Left lung (tissue), 10 donors: ENCODE data around the gene KRTAP10-6. TPM values are rescaled to one million over a fixed set of nuclear protein-coding genes. Genes with fewer than 3 reads are reported as not detected.
A peak's percentile ranks its signal among the peaks of the same experiment; 100 is the strongest.
"Not testable (repeated sequence)": the region's sequence is repeated elsewhere in the genome, so short reads cannot be mapped to it uniquely, and the experiment has no call there.

Source experiments
- ATAC-seq: fragments of 200-7000 bp; cut with Tn5 transposase; one replicate; pipeline ENCODE4 v1.9.1; 2020; ENCODE audit warnings: moderate library complexity
- DNase-seq, 4 donors: peaks; one replicate each; pipeline ENCODE4 v3.0.0-alpha.2; 2013 to 2020
- H3K27ac ChIP-seq, 2 donors: fragments of 200-600 bp; sonication (generic) in 1 of 2; one replicate each; pipeline versions ENCODE4 v1.5.0 to v1.8.0; 2020 to 2021
- H3K27me3 ChIP-seq, 2 donors: fragments of 200-600 bp; sonication (generic) in 1 of 2; one replicate each; pipeline versions ENCODE4 v1.5.0 to v1.8.0; 2020 to 2021
- H3K36me3 ChIP-seq, 2 donors: fragments of 200-600 bp; sonication (generic) in 1 of 2; one replicate each; pipeline versions ENCODE4 v1.5.0 to v1.8.0; 2020 to 2021
- H3K4me1 ChIP-seq, 2 donors: fragments of 200-600 bp; one replicate each; pipeline ENCODE4 v1.8.0; 2021
- H3K4me3 ChIP-seq, 2 donors: fragments of 200-600 bp; sonication (generic) in 1 of 2; one replicate each; pipeline versions ENCODE4 v1.5.0 to v1.8.0; 2020 to 2021; ENCODE audit warnings: mild to moderate bottlenecking in 1 of 2
- H3K9me3 ChIP-seq, 2 donors: fragments of 200-600 bp; sonication (generic) in 1 of 2; one replicate each; pipeline versions ENCODE4 v1.5.0 to v1.8.0; 2020 to 2021
- intact Hi-C, 2 donors: fragments of 100-400 bp; cut with DNase I; formaldehyde crosslinking; loops; one replicate each; pipeline versions ENCODE4 v1.11.2 to v1.14.2; 2022
- polyA plus RNA-seq, 6 donors: library from polyadenylated mRNA; unstranded; fragments of 120-200 nt; gene quantifications; one replicate each; pipeline ENCODE4 v1.2.1, GENCODE V29; 2013; ENCODE audit not compliant: insufficient read length in 6 of 6
- total RNA-seq, 2 donors: library from RNA; stranded (reverse); fragmentation: NEBNext Ultra II Directional; extraction: Animal tissue kit (Norgen Biotek cat#: 25700); gene quantifications; one replicate each; pipeline ENCODE4 v1.2.1, GENCODE V29; 2021
- TF ChIP-seq, protein P1 (sequence below), 2 donors: fragments of 200-600 bp; sonication (generic) in 1 of 2; IDR thresholded peaks; one replicate each; pipeline versions ENCODE4 v1.5.0 to v1.8.0; 2021; ENCODE audit warnings: antibody characterized with exemption in 2 of 2
- donor health status: DM: no; HTN: yes; CAD: no.
- donor health status: DM: no; HTN: no; CAD: no.

The KRTAP10-6 gene
- total and polyA plus RNA-seq, 8 donors = not detected

DNA sequence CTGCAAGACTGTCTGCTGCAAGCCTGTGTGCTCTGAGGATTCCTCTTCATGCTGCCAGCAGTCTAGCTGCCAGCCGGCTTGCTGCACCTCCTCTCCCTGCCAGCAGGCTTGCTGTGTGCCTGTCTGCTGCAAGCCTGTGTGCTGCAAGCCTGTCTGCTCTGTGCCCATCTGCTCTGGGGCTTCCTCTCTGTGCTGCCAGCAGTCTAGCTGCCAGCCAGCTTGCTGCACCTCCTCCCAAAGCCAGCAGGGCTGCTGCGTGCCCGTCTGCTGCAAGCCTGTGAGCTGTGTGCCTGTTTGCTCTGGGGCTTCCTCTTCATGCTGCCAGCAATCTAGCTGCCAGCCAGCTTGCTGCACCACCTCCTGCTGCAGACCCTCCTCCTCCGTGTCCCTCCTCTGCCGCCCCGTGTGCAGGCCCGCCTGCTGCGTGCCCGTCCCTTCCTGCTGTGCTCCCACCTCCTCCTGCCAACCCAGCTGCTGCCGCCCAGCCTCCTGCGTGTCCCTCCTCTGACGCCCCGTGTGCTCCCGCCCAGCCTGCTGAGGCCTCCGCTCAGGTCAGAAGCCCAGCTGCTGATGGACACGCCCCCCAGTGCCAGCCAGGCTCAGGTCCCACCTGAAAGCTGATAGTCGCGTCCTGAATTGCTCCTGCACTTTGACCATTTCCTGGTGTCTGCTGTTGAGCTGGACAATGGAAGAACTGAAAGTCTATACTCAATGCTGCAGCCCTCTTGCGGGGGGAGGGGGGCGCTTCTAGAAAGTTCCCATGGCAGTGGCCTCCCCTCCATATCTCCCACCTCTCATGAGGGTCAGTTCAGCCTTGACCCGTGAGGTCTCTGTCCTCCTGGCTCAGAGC lies 17.6 kb downstream of the KRTAP10-6 start:
- Histone ChIP-seq H3K36me3 (no peaks in the 10 kb centered on the region), H3K9me3 (peaks cover 0 to 16% of the 10 kb centered on the region in 2 donors), H3K4me3 (no peak overlapping the region), H3K27ac (no peak overlapping the region), H3K27me3 (peaks cover 0 to 38% of the 10 kb centered on the region in 2 donors), H3K4me1 (no peaks in the 10 kb centered on the region)
- intact Hi-C loops = no loop called here
- ATAC-seq (no peak), DNase-seq (no peak)
- TF ChIP-seq, protein P1, sequence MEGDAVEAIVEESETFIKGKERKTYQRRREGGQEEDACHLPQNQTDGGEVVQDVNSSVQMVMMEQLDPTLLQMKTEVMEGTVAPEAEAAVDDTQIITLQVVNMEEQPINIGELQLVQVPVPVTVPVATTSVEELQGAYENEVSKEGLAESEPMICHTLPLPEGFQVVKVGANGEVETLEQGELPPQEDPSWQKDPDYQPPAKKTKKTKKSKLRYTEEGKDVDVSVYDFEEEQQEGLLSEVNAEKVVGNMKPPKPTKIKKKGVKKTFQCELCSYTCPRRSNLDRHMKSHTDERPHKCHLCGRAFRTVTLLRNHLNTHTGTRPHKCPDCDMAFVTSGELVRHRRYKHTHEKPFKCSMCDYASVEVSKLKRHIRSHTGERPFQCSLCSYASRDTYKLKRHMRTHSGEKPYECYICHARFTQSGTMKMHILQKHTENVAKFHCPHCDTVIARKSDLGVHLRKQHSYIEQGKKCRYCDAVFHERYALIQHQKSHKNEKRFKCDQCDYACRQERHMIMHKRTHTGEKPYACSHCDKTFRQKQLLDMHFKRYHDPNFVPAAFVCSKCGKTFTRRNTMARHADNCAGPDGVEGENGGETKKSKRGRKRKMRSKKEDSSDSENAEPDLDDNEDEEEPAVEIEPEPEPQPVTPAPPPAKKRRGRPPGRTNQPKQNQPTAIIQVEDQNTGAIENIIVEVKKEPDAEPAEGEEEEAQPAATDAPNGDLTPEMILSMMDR (IDR thresholded peaks at IDR 0.05) = no peak

DNA sequence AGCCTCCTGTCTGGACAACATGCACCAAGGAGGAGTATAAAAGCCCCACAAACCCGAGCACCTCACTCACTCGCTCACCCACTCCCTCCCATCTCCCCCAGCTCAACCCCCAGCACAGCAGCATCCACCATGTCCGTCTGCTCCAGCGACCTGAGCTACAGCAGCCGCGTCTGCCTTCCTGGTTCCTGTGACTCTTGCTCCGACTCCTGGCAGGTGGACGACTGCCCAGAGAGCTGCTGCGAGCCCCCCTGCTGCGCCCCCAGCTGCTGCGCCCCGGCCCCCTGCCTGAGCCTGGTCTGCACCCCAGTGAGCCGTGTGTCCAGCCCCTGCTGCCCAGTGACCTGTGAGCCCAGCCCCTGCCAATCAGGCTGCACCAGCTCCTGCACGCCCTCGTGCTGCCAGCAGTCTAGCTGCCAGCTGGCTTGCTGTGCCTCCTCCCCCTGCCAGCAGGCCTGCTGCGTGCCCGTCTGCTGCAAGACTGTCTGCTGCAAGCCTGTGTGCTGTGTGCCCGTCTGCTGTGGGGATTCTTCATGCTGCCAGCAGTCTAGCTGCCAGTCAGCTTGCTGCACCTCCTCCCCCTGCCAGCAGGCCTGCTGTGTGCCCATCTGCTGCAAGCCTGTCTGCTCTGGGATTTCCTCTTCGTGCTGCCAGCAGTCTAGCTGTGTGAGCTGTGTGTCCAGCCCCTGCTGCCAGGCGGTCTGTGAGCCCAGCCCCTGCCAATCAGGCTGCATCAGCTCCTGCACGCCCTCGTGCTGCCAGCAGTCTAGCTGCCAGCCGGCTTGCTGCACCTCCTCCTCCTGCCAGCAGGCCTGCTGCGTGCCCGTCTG lies 18.5 kb downstream of the KRTAP10-6 start, which contains the start of gene KRTAP10-4:
Gene KRTAP10-4, plus strand, starts transcription at position 100 of the 827 bp plus-strand sequence. Its CDS starts 30 bp downstream, at position 130.
- DNase-seq, intact Hi-C loops: not testable (repeated sequence)

DNA sequence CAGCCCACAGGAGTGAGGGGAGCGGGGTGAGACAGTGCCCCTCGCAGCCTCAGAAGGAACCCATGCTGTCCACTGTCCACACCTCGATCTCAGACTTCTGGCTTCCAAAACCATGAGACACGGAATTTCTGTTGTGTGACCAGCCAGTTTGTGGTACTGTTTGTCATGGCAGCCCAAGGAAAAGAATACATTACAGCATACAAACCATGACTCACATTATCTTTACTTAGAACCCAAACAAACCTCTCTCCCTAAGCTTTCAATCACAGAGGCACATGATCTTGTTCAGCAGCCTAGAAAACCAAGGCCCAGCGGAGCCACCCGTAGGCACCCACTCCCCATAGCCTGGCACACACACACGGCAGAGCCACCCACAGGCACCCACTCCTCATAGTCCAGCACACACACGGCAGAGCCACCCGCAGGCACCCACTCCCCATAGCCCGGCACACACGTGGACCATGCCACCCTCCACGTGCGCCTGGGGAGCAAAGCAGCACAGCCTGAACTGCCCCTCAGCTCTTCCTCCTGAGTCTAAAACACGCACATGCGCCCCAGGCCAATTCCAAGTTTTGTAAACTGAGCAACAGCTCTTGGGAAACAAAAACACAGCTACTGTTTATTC lies 19.2 kb downstream of the KRTAP10-6 start:
- Histone ChIP-seq H3K27ac (no peak overlapping the region), H3K4me1 (no peaks in the 10 kb centered on the region), H3K36me3 (no peaks in the 10 kb centered on the region), H3K27me3 (peaks cover 0 to 43% of the 10 kb centered on the region in 2 donors), H3K9me3 (peaks cover 0 to 14% of the 10 kb centered on the region in 2 donors), H3K4me3 (no peak overlapping the region)
- ATAC-seq (no peak), DNase-seq (no peak)
- TF ChIP-seq, protein P1 (IDR thresholded peaks at IDR 0.05) = no peak
- intact Hi-C loops = no loop called here

More for the DNA sequence above, 18.5 kb downstream of the KRTAP10-6 start, which contains the start of gene KRTAP10-4:
- not testable (repeated sequence) for H3K4me3 ChIP-seq, H3K4me1 ChIP-seq, H3K36me3 ChIP-seq, H3K27ac ChIP-seq, ATAC-seq
- Histone ChIP-seq H3K9me3 (peaks cover 0 to 16% of the 10 kb centered on the region in 2 donors), H3K27me3 (peaks cover 0 to 35% of the 10 kb centered on the region in 2 donors)

DNA sequence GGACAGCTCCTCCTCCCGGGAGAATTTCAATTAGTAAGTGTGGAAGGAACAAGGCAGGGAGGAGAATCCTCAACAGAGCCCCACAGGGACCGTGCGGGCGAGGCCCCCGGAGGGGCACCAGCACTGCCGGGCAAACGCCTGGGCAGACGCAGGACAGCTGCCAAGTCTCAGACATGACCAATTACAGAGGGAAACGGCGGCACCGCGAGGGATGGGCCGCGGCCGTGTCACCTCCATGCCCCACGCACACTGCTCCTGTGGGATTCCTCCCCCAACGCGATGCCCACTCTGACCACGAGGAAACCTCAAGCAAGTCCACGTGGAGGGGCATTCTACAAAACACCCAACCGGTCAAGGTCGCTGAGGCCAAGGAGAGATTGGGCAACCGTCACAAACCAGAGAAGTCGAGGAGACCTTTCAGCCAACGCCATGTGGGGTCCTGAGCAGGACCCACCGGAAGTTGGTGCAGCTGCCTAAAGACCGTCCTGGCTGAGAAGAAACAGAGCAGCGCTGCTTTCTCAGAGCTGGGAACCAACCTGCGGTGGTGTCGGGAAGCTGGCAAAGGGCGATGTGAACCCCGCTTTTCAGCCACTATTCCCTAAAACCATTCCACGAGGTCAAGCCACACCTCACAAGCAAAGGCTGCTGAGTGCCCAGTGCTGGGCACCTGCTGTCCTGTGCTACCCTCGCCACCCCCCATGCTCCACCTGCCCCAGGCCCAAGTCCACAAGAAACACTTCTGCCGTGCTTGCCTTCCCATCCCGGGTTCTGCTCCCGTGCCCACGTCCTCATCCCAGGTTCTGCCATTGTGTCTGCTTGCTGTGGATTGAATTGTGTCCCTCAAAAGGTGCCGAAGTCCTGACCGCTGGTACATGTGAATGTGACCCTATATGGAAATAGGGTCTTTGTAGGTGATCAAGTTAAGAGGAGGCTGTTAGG lies 20.2 kb downstream of the KRTAP10-6 start:
- intact Hi-C loops = no loop called here
- TF ChIP-seq, protein P1 (IDR thresholded peaks at IDR 0.05) = no peak
- Histone ChIP-seq H3K27ac (no peak overlapping the region), H3K27me3 (peaks cover 0 to 43% of the 10 kb centered on the region in 2 donors), H3K4me1 (no peaks in the 10 kb centered on the region), H3K9me3 (peaks cover 0 to 8% of the 10 kb centered on the region in 2 donors), H3K36me3 (no peaks in the 10 kb centered on the region), H3K4me3 (no peak overlapping the region)
- peak in 1 of 4 donors; percentile 75 for DNase-seq
- ATAC-seq = no peak

GRCh38 chr21:44571296-44571695 lies 21.0 kb downstream of the KRTAP10-6 start:
- TF ChIP-seq, protein P1 (IDR thresholded peaks at IDR 0.05) = no peak
- no peak for DNase-seq
- no peak for ATAC-seq
- intact Hi-C loops = no loop called here
- Histone ChIP-seq H3K27ac (no peak overlapping the region), H3K36me3 (no peaks in the 10 kb centered on the region), H3K4me3 (no peak overlapping the region), H3K9me3 (no peaks in the 10 kb centered on the region), H3K4me1 (no peaks in the 10 kb centered on the region), H3K27me3 (peaks cover 0 to 43% of the 10 kb centered on the region in 2 donors)
